Adrenal gland (tissue), 5 donors: ENCODE measurements around the gene EIF2S2.
"Not testable (repeated sequence)": the region's sequence is repeated elsewhere in the genome, so short reads cannot be mapped to it uniquely, and the experiment has no call there.

Experiments
- CTCF ChIP-seq, 6 experiments: fragments of 450-650 bp in 4 of 6; fragments of 200-600 bp in 2 of 6; sonication (generic) in 1 of 6; IDR thresholded peaks; 1 replicate in 5 of 6; 2 replicates in 1 of 6; pipeline versions ENCODE4 v1.5.1 to v1.8.0; 2016 to 2021; ENCODE audit warnings: antibody characterized with exemption in 6 of 6, mild to moderate bottlenecking in 2 of 6, moderate library complexity in 1 of 6
- POLR2A ChIP-seq, 2 donors: fragments of 450-650 bp; IDR thresholded peaks; one replicate each; pipeline ENCODE4 v1.6.1; 2017; ENCODE audit warnings: antibody characterized with exemption in 2 of 2, mild to moderate bottlenecking in 2 of 2, moderate library complexity in 1 of 2
- donor health status: DM: no; HTN: no; CAD: no.

GRCh38 chr20:34135525-34136275 is 23.7 kb upstream of the EIF2S2 start:
- not testable (repeated sequence) for TF ChIP-seq CTCF, POLR2A (IDR thresholded peaks at IDR 0.05)
